ENCODE results near the gene OR2F1.

OR2F1 gene

GRCh38 chr7:143978585-143978984 lies 23.9 kb downstream of the OR2F1 start:
- Mint-ChIP-seq H3K9me3 (peaks cover 4% of the 10 kb centered on the region), H3K4me1 (no peaks in the 10 kb centered on the region), H3K27ac (no peak overlapping the region), H3K27me3 (ENCODE audit: low read depth, poor library complexity) (peaks cover 7% of the 10 kb centered on the region), H3K36me3 (ENCODE audit: low read depth) (no peaks in the 10 kb centered on the region), H3K4me3 (no peak overlapping the region)
- no peak for TF ChIP-seq CTCF (IDR thresholded peaks at IDR 0.05)
- no peak for DNase-seq

- H3K36me3 Mint-ChIP-seq (ENCODE audit: low read depth): no peaks in the 10 kb centered on the region
- DNase-seq: no peak
- H3K27ac Mint-ChIP-seq: no peak overlapping the region
- peaks cover 7% of the 10 kb centered on the region for H3K27me3 Mint-ChIP-seq (ENCODE audit: low read depth, poor library complexity)
- H3K4me1 Mint-ChIP-seq: no peaks in the 10 kb centered on the region
- no peak overlapping the region for H3K4me3 Mint-ChIP-seq
- peaks cover 4% of the 10 kb centered on the region for H3K9me3 Mint-ChIP-seq
- no peak for TF ChIP-seq CTCF (IDR thresholded peaks at IDR 0.05)
Observed at GRCh38 chr7:143979359-143979758, 24.7 kb downstream of the OR2F1 start.

GRCh38 chr7:143979998-143980397 lies 25.4 kb downstream of the OR2F1 start:
- no peak overlapping the region for H3K27ac Mint-ChIP-seq
- peaks cover 10% of the 10 kb centered on the region for H3K27me3 Mint-ChIP-seq (ENCODE audit: low read depth, poor library complexity)
- no peak for DNase-seq
- no peaks in the 10 kb centered on the region for H3K4me1 Mint-ChIP-seq
- peaks cover 4% of the 10 kb centered on the region for H3K9me3 Mint-ChIP-seq
- H3K4me3 Mint-ChIP-seq: no peak overlapping the region
- no peak for TF ChIP-seq CTCF (IDR thresholded peaks at IDR 0.05)
- no peaks in the 10 kb centered on the region for H3K36me3 Mint-ChIP-seq (ENCODE audit: low read depth)

GRCh38 chr7:143980746-143981510 lies 26.3 kb downstream of the OR2F1 start:
- DNase-seq: no peak
- no peaks in the 10 kb centered on the region for H3K4me1 Mint-ChIP-seq
- H3K9me3 Mint-ChIP-seq: peaks cover 4% of the 10 kb centered on the region
- H3K27ac Mint-ChIP-seq: no peak overlapping the region
- H3K27me3 Mint-ChIP-seq (ENCODE audit: low read depth, poor library complexity): peaks cover 10% of the 10 kb centered on the region
- TF ChIP-seq CTCF (IDR thresholded peaks at IDR 0.05): no peak
- H3K4me3 Mint-ChIP-seq: no peak overlapping the region
- no peaks in the 10 kb centered on the region for H3K36me3 Mint-ChIP-seq (ENCODE audit: low read depth)

GRCh38 chr7:143983960-143984359 lies 29.3 kb downstream of the OR2F1 start:
- H3K27me3 Mint-ChIP-seq (ENCODE audit: low read depth, poor library complexity): peaks cover 13% of the 10 kb centered on the region
- no peak overlapping the region for H3K27ac Mint-ChIP-seq
- H3K4me1 Mint-ChIP-seq: no peaks in the 10 kb centered on the region
- no peak for DNase-seq
- no peak for TF ChIP-seq CTCF (IDR thresholded peaks at IDR 0.05)
- H3K36me3 Mint-ChIP-seq (ENCODE audit: low read depth): no peaks in the 10 kb centered on the region
- H3K4me3 Mint-ChIP-seq: no peak overlapping the region
- H3K9me3 Mint-ChIP-seq: peaks cover 10% of the 10 kb centered on the region

- Mint-ChIP-seq H3K27me3 (ENCODE audit: low read depth, poor library complexity) (peaks cover 9% of the 10 kb centered on the region), H3K4me3 (no peak overlapping the region), H3K4me1 (no peaks in the 10 kb centered on the region), H3K27ac (no peak overlapping the region), H3K9me3 (peaks cover 22% of the 10 kb centered on the region), H3K36me3 (ENCODE audit: low read depth) (peaks cover 4% of the 10 kb centered on the region)
- DNase-seq: no peak
- TF ChIP-seq CTCF (IDR thresholded peaks at IDR 0.05): no peak
Observed at GRCh38 chr7:143987513-143987912, 32.9 kb downstream of the OR2F1 start.
